ENCODE measurements around the gene OPRD1. TPM values are rescaled to one million over a fixed set of nuclear protein-coding genes. Genes with fewer than 3 reads are reported as not detected.
"Not testable (repeated sequence)": the region's sequence is repeated elsewhere in the genome, so short reads cannot be mapped to it uniquely, and the experiment has no call there.

OPRD1 gene
- total RNA-seq, 1 donor from 2014 or later, result 0.34 TPM

- H3K36me3 Mint-ChIP-seq, result no peaks in the 10 kb centered on the region
- no peak overlapping the region for H3K4me3 Mint-ChIP-seq
- H3K4me1 Mint-ChIP-seq, result peaks cover 1% of the 10 kb centered on the region
- no peaks in the 10 kb centered on the region for H3K9me3 Mint-ChIP-seq
- no peak for DNase-seq (ENCODE audit: low spot score in 2 of 2, unreplicated experiment in 2 of 2)
- H3K27ac Mint-ChIP-seq, result no peak overlapping the region
- TF ChIP-seq, protein P1, sequence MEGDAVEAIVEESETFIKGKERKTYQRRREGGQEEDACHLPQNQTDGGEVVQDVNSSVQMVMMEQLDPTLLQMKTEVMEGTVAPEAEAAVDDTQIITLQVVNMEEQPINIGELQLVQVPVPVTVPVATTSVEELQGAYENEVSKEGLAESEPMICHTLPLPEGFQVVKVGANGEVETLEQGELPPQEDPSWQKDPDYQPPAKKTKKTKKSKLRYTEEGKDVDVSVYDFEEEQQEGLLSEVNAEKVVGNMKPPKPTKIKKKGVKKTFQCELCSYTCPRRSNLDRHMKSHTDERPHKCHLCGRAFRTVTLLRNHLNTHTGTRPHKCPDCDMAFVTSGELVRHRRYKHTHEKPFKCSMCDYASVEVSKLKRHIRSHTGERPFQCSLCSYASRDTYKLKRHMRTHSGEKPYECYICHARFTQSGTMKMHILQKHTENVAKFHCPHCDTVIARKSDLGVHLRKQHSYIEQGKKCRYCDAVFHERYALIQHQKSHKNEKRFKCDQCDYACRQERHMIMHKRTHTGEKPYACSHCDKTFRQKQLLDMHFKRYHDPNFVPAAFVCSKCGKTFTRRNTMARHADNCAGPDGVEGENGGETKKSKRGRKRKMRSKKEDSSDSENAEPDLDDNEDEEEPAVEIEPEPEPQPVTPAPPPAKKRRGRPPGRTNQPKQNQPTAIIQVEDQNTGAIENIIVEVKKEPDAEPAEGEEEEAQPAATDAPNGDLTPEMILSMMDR (IDR thresholded peaks at IDR 0.05; ENCODE audit: unreplicated experiment), result no peak
- peaks cover 4% of the 10 kb centered on the region for H3K27me3 Mint-ChIP-seq (ENCODE audit: low read depth)
Measured at GRCh38 chr1:28864695-28865094, 52.7 kb downstream of the OPRD1 start.

- Mint-ChIP-seq H3K27me3 (ENCODE audit: low read depth) (peaks cover 4% of the 10 kb centered on the region), H3K27ac (no peak overlapping the region), H3K4me3 (no peak overlapping the region), H3K9me3 (no peaks in the 10 kb centered on the region), H3K4me1 (no peaks in the 10 kb centered on the region), H3K36me3 (no peaks in the 10 kb centered on the region)
- TF ChIP-seq, protein P1 (IDR thresholded peaks at IDR 0.05; ENCODE audit: unreplicated experiment), result no peak
- DNase-seq (ENCODE audit: low spot score in 2 of 2, unreplicated experiment in 2 of 2), result no peak
Measured at GRCh38 chr1:28865997-28866650, 54.2 kb downstream of the OPRD1 start.

DNA sequence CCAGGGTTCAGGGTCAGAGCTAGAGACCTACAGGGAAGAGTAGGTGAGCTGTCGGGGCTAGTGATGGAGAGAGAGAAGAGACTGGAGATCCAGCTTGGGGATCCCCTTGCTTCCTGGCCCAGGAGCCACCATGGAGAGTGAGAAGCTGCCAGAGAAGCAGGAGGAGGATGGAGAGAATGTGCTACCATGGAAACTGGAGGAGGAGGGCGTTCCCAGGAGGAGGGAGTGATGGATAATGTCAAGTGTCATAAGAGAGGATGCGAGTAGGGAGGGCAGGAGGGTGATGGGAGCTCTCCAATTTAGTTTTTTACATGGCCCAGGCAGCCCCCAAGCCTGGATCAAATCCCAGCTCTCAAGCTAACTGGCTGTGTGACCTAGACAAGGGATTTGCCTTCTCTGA, 55.9 kb downstream of the OPRD1 start:
- no peak overlapping the region for H3K27ac Mint-ChIP-seq
- TF ChIP-seq, protein P1 (IDR thresholded peaks at IDR 0.05; ENCODE audit: unreplicated experiment), result no peak
- H3K4me1 Mint-ChIP-seq, result no peaks in the 10 kb centered on the region
- no peak for DNase-seq (ENCODE audit: low spot score in 2 of 2, unreplicated experiment in 2 of 2)
- H3K27me3 Mint-ChIP-seq (ENCODE audit: low read depth), result peaks cover 4% of the 10 kb centered on the region
- no peak overlapping the region for H3K4me3 Mint-ChIP-seq
- no peaks in the 10 kb centered on the region for H3K9me3 Mint-ChIP-seq
- H3K36me3 Mint-ChIP-seq, result no peaks in the 10 kb centered on the region

DNA sequence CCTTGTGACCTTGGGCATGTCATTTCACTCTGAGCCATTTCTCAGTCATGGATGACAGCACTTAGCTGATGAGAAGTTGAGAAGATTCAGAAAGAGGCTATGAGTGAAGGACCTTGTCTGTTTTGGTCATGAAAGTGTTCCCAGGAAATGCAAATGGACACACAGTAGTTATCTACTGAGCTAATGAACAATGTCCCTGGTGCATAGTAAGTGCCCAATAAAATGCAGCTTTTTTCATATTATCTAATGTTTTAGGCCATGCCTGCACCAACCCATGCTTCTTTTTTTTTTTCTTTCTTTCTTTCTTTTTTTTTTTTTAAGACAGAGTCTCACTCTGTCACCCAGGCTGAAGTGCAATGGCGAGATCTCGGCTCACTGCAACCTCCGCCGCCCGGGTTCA, 58.0 kb downstream of the OPRD1 start:
- H3K4me3 Mint-ChIP-seq, result no peak overlapping the region
- H3K4me1 Mint-ChIP-seq, result no peaks in the 10 kb centered on the region
- TF ChIP-seq, protein P1 (IDR thresholded peaks at IDR 0.05; ENCODE audit: unreplicated experiment), result no peak
- no peak for DNase-seq (ENCODE audit: low spot score in 2 of 2, unreplicated experiment in 2 of 2)
- no peaks in the 10 kb centered on the region for H3K9me3 Mint-ChIP-seq
- no peaks in the 10 kb centered on the region for H3K36me3 Mint-ChIP-seq
- H3K27ac Mint-ChIP-seq, result no peak overlapping the region
- peaks cover 4% of the 10 kb centered on the region for H3K27me3 Mint-ChIP-seq (ENCODE audit: low read depth)

DNA sequence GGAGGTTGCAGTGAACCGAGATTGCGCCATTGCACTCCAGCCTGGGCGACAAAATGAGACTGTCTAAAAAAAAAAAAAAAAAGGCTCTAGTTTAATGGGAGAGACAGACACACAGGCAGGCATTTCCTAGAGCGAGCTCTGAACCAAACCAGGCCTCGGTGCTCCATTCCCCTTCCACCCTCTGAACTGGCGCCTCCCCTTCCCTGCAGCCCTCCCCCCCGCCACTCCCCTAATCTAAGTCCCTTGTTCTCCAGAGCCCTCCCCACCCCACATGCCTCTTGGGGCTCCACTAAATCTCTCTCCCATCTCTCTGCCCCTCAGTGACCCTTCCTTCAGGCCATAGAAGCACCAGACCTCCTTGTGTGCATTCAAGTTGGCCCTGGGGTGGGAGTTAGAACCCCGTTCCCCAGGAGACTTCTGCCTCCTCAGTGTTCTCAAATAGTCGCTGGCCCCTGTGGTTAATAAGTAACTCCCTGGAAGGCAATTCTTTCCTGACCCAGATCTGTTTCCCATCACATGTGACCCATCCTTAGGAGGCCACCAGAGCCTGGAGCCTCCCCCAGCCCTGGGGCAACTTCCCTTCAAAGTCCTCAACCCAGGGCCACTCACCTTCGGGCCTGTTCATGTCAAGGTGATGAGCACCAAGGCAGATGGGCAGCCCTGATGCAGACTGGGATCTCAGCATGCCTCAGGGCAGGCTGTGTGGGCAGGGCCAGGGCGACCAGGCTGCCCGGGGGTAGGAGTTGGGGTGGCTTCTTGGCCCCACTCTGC, 59.8 kb downstream of the OPRD1 start:
- H3K27ac Mint-ChIP-seq, result no peak overlapping the region
- no peaks in the 10 kb centered on the region for H3K36me3 Mint-ChIP-seq
- TF ChIP-seq, protein P1 (IDR thresholded peaks at IDR 0.05; ENCODE audit: unreplicated experiment), result no peak
- no peaks in the 10 kb centered on the region for H3K9me3 Mint-ChIP-seq
- H3K27me3 Mint-ChIP-seq (ENCODE audit: low read depth), result no peaks in the 10 kb centered on the region
- DNase-seq (ENCODE audit: low spot score in 2 of 2, unreplicated experiment in 2 of 2), result no peak
- no peak overlapping the region for H3K4me3 Mint-ChIP-seq
- no peaks in the 10 kb centered on the region for H3K4me1 Mint-ChIP-seq

DNA sequence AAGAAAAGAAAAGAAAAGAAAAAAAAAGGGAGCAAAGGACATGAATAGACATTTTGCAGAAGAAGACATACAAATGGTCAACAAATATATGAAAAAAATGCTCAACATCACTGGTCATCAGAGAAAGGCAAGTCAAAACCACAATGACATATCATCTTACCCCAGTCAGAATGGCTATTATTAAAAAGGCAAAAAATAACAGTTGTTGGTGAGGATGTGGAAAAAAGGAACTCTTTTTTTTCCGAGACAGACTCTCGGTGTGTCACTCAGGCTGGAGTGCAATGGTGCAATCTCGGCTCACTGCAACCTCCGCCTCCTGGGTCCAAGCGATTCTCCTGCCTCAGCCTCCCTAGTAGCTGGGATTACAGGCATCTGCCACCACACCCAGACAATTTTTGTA, 63.2 kb downstream of the OPRD1 start:
- not testable (repeated sequence) for H3K36me3 Mint-ChIP-seq; H3K27ac Mint-ChIP-seq; H3K27me3 Mint-ChIP-seq (ENCODE audit: low read depth); H3K4me3 Mint-ChIP-seq; H3K4me1 Mint-ChIP-seq; DNase-seq (ENCODE audit: low spot score in 2 of 2, unreplicated experiment in 2 of 2); H3K9me3 Mint-ChIP-seq

All from mesothelial cell of epicardium (in vitro differentiated cells).